Spleen (tissue), 7 donors: ENCODE data around the gene RARS1.

Experiments used
- POLR2A ChIP-seq, 3 donors: fragments of 450-650 bp; IDR thresholded peaks; one replicate each; pipeline ENCODE4 v1.5.1; 2017; ENCODE audit warnings: antibody characterized with exemption in 3 of 3, mild to moderate bottlenecking in 1 of 3
- POLR2AphosphoS5 ChIP-seq, 3 donors: sonication (generic); formaldehyde crosslinking; IDR thresholded peaks; one replicate each; pipeline ENCODE4 v1.5.1; 2017; ENCODE audit warnings: antibody characterized with exemption in 3 of 3
- TF ChIP-seq, protein P1 (sequence below), 11 experiments: fragments of 200-600 bp in 7 of 11; fragments of 450-650 bp in 4 of 11; sonication (generic) in 4 of 11; IDR thresholded peaks in 8 of 11; conservative IDR thresholded peaks in 3 of 11; 1 replicate in 7 of 11; 2 replicates in 4 of 11; pipeline versions ENCODE4 v1.4.0 to v1.8.0; 2016 to 2021; ENCODE audit warnings: antibody characterized with exemption in 11 of 11, inconsistent platforms in 4 of 11, mild to moderate bottlenecking in 1 of 11
- donor health status: DM: no; HTN: no; CAD: no; lungs with moderate emphysema.
- donor health status: DM: no; HTN: no; CAD: no.
- donor health status: DM: no; HTN: no; CAD: no.

DNA sequence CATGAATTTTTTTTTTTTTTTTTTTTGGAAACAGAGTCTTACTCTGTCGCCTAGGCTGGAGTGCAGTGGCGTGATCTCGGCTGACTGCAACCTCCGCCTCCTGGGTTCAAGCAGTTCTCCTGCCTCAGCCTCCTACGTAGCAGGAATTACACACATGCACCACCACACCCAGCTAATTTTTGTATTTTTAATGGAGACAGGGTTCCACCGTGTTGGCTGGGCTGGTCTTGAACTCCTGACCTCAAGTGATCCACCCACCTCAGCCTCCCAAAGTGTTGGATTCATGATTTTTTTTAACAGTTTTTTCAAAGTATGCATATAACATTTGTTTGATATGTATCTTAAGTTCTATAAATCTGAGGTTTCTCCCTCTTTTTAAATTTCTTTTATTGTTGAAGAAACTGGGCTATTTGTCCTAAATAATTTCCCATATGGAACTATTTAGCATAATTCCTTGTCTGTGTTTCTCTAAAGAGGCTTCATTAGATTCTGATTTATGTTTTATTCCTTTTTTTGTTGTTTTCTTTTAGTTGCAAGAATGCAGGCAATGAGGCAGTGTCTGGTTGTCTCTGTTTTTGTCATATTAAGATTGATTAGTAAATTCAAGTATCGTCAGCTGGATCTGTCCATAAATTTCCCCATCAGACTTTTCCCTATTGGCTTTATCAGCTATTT, 16.4 kb downstream of the RARS1 start:
- TF ChIP-seq, protein P1, sequence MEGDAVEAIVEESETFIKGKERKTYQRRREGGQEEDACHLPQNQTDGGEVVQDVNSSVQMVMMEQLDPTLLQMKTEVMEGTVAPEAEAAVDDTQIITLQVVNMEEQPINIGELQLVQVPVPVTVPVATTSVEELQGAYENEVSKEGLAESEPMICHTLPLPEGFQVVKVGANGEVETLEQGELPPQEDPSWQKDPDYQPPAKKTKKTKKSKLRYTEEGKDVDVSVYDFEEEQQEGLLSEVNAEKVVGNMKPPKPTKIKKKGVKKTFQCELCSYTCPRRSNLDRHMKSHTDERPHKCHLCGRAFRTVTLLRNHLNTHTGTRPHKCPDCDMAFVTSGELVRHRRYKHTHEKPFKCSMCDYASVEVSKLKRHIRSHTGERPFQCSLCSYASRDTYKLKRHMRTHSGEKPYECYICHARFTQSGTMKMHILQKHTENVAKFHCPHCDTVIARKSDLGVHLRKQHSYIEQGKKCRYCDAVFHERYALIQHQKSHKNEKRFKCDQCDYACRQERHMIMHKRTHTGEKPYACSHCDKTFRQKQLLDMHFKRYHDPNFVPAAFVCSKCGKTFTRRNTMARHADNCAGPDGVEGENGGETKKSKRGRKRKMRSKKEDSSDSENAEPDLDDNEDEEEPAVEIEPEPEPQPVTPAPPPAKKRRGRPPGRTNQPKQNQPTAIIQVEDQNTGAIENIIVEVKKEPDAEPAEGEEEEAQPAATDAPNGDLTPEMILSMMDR (IDR thresholded peaks at IDR 0.05 in 8 of 11, conservative IDR thresholded peaks at IDR 0.05 in 3 of 11) = no peak
- TF ChIP-seq POLR2AphosphoS5 (IDR thresholded peaks at IDR 0.05) (no peak), POLR2A (IDR thresholded peaks at IDR 0.05) (no peak)
